Liver (tissue), 3 donors: ENCODE results near the gene DCBLD2.

Experiments
- GABPA ChIP-seq, 2 donors: IDR thresholded peaks in 1 of 2; conservative IDR thresholded peaks in 1 of 2; 2 replicates each; pipeline ENCODE4 v1.6.1; 2016; ENCODE audit warnings: antibody characterized with exemption in 2 of 2, mild to moderate bottlenecking in 1 of 2, moderate library complexity in 1 of 2
- JUND ChIP-seq, 2 donors: IDR thresholded peaks; 2 replicates each; pipeline ENCODE4 v1.6.1; 2016; ENCODE audit warnings: antibody characterized with exemption in 2 of 2
- RAD21 ChIP-seq, 2 donors: IDR thresholded peaks; 2 replicates each; pipeline ENCODE4 v1.6.1; 2016; ENCODE audit warnings: antibody characterized with exemption in 2 of 2, mild to moderate bottlenecking in 2 of 2
- TAF1 ChIP-seq: conservative IDR thresholded peaks from 2 replicates; pipeline ENCODE4 v1.6.1; 2016; ENCODE audit warnings: antibody characterized with exemption, mild to moderate bottlenecking
- TF ChIP-seq, protein P1 (sequence below): fragments of 150-350 bp; IDR thresholded peaks from 2 replicates; pipeline ENCODE4 v1.5.1; 2017; ENCODE audit warnings: improper control_type of control experiment, low read depth, low read length; ENCODE audit not compliant: missing input control
- TF ChIP-seq, protein P2 (sequence below): IDR thresholded peaks from 2 replicates; pipeline ENCODE4 v1.6.1; 2016; ENCODE audit warnings: antibody characterized with exemption, mild to moderate bottlenecking
- donor health status: healthy.
- donor health status: healthy.

DNA sequence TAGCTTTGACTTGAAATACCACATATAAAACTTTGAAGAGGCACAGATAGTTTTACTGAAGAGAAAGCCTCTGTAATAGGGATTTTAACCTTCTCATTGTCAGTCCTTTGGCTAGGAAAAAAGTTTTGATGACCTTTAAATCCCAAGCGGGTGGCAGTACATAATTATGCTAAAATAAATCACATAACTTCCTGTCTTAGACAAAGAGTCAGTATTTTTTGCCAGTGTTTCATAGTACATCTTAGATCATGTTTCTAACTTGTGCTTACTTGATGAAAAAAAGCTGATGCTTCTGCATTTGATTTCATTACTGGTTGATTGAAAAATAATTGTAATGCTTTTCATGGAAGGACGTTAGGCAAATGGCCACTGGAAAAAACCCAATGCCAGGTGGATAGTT lies 132.5 kb downstream of the DCBLD2 start:
- TF ChIP-seq, protein P1, sequence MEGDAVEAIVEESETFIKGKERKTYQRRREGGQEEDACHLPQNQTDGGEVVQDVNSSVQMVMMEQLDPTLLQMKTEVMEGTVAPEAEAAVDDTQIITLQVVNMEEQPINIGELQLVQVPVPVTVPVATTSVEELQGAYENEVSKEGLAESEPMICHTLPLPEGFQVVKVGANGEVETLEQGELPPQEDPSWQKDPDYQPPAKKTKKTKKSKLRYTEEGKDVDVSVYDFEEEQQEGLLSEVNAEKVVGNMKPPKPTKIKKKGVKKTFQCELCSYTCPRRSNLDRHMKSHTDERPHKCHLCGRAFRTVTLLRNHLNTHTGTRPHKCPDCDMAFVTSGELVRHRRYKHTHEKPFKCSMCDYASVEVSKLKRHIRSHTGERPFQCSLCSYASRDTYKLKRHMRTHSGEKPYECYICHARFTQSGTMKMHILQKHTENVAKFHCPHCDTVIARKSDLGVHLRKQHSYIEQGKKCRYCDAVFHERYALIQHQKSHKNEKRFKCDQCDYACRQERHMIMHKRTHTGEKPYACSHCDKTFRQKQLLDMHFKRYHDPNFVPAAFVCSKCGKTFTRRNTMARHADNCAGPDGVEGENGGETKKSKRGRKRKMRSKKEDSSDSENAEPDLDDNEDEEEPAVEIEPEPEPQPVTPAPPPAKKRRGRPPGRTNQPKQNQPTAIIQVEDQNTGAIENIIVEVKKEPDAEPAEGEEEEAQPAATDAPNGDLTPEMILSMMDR = no peak
- TF ChIP-seq, protein P2, sequence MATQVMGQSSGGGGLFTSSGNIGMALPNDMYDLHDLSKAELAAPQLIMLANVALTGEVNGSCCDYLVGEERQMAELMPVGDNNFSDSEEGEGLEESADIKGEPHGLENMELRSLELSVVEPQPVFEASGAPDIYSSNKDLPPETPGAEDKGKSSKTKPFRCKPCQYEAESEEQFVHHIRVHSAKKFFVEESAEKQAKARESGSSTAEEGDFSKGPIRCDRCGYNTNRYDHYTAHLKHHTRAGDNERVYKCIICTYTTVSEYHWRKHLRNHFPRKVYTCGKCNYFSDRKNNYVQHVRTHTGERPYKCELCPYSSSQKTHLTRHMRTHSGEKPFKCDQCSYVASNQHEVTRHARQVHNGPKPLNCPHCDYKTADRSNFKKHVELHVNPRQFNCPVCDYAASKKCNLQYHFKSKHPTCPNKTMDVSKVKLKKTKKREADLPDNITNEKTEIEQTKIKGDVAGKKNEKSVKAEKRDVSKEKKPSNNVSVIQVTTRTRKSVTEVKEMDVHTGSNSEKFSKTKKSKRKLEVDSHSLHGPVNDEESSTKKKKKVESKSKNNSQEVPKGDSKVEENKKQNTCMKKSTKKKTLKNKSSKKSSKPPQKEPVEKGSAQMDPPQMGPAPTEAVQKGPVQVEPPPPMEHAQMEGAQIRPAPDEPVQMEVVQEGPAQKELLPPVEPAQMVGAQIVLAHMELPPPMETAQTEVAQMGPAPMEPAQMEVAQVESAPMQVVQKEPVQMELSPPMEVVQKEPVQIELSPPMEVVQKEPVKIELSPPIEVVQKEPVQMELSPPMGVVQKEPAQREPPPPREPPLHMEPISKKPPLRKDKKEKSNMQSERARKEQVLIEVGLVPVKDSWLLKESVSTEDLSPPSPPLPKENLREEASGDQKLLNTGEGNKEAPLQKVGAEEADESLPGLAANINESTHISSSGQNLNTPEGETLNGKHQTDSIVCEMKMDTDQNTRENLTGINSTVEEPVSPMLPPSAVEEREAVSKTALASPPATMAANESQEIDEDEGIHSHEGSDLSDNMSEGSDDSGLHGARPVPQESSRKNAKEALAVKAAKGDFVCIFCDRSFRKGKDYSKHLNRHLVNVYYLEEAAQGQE = no peak
- TF ChIP-seq GABPA (IDR thresholded peaks at IDR 0.05 in 1 of 2, conservative IDR thresholded peaks at IDR 0.05 in 1 of 2) = no peak
- TF ChIP-seq TAF1 = no peak
- TF ChIP-seq RAD21 (IDR thresholded peaks at IDR 0.05) = no peak
- no peak for TF ChIP-seq JUND (IDR thresholded peaks at IDR 0.05)
